Lung microvascular endothelial cell (primary cell): Measurements from ENCODE around the gene MPHOSPH9. TPM values are rescaled to one million over a fixed set of nuclear protein-coding genes. Genes with fewer than 3 reads are reported as not detected.

Experiments
- DNase-seq, 2 donors: peaks; one replicate each; pipeline versions ENCODE4 v3.0.0 to v3.0.0-alpha.2; 2010; ENCODE audit warnings: low read depth in 2 of 2
- total RNA-seq: library from RNA; depleted of rRNA; stranded (reverse); fragments of >200 nt; gene quantifications from 2 replicates; pipeline ENCODE4 v1.2.1, GENCODE V29; 2014

The MPHOSPH9 gene
- 27.7 and 27.8 TPM in 2 replicates for total RNA-seq

DNA sequence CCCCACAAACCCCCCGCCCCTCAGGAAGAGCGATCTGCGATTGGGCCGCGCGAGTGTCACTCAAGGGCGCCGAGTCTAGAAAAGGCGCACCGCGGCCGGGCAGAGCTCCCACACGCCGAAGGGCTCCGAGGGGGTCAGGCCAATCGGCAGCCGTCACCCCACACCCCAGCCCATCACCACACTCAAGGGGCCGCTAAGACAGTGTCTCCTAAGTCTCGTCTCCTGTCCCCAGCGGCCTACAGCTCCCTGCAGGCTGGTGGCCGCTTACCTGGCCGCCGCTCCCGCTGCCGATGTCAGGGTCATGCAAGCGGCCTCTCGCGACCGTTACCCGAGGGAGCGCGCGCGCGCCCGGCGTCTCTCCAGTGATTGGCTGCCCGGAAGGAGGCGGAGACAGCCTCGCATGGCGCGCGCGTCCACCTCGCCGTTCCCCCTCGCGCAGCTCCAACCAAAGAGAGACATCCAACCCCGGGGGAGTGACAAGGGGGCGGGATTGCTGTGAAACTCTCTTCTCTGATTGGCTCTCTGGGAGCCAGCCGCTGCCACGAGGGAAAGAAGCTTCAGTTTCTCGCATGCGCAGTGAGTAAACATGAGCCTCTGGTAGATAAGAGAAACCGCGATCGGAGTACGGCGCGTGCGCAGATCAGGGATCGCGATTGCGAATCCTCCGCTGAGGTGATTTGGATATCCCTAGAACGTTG, at the start of gene MPHOSPH9, which contains the start of gene MTRFR:
Gene MPHOSPH9, minus strand, starts transcription at position 335 of the 698 bp plus-strand sequence. CDS start 2,777 bp downstream, outside the sequence.
Gene MTRFR, plus strand, starts transcription at position 630 of the 698 bp plus-strand sequence. CDS start 20,239 bp downstream, outside the sequence.
- peak; percentile 100 for DNase-seq

DNA sequence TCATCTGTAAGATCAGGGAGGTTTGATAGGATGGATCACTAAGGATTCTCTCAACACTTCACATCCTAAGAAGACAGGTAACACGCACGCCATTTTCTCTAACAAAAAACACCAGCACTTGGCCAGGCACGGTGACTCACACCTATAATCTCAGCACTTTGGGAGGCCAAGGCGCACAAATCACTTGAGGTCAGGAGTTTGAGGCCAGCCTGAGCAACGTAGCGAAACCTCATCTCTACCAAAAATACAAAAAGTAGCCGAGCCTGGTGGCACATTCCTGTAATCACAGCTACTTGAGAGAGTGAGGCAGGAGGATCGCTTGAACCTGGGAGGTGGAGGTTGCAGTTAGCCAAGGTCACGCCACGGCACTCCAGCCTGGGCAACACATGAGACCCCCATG, 49.2 kb upstream of the MPHOSPH9 start:
- no peak for DNase-seq

DNA sequence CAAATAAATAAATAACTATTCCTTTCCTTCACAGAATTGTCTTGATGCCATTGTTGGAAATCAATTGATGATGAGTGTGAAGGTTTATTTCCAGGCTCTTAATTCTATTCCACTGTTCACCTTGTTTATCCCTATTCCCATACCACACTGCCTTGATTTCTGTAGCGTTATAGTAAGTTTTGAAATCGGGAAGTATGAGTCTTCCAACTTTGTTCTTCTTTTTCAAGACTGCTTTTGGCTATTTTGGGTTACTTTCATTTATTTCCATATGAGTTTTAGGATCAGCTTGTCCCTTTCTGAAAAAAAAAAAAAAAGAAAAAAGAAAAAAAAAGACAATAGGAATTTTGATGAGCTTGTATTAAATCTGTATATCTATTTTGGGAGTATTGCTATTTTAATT, 48.0 kb upstream of the MPHOSPH9 start:
- DNase-seq, result no peak

DNA sequence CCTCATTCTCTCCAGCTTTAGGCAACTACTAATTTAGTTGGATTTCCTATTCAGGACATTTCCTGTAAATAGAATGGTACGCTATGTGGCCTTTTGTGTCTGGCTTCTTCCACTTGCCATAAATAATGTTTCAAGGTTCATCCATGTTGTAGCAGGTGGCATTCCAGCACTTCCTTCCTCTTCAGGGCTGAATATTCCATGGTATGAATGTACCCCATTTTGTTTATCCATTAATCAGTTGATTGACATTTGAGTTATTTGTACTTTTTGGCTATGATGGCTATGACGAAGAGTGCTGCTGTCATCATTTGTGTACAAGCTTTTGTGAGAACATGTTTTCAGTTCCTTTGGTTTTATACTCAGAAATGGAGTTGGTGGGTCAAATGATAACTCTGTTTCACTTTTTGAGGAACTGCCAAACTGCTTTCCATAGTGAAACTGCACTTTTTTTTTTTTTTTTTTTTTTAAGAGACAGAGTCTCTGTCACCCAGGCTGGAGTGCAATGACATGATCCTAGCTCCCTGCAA, 45.2 kb upstream of the MPHOSPH9 start:
- DNase-seq, result peak; percentile 86 to 96

DNA sequence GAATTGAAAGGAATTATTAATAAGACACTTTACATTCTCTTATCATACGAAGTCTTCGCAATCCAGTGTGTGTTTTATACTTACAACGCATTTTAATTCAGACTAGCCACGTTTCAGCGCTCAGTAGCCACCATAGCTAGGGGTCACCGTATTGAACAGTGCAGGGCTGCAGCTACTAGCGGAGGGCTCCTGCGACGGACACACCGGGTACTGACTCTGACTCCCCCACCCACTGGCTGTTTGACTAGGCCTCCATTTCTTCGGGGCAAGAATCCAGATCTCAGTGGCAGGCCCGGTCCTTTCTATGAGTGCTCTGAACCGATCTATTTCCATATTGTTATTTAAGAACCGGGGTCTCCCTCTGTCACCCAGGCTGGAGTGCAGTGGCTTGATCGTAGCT, 40.2 kb upstream of the MPHOSPH9 start:
- no peak for DNase-seq

- DNase-seq, result peak; percentile 77
These were observed 38.2 kb upstream of the MPHOSPH9 start for GRCh38 chr12:123271001-123271668.

- DNase-seq, result peak; percentile 17 to 25
These were observed 37.5 kb upstream of the MPHOSPH9 start for GRCh38 chr12:123270214-123271000.

DNA sequence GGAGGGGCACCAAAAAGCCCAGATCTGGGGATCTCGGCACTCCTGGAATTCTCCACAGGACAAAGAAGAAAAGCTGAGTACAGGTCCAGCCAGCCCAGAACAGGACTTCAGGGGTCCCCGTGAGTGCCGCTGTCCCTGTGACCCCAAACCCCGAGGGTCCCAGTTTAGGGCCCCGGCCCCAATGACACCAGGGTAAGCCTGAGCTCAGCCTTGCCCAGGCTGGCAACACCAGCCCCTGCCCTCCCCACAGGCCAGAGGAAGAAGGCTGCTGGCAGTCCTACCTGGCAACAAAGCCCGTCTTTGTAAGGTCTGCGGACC, 36.9 kb upstream of the MPHOSPH9 start:
- no peak for DNase-seq

DNA sequence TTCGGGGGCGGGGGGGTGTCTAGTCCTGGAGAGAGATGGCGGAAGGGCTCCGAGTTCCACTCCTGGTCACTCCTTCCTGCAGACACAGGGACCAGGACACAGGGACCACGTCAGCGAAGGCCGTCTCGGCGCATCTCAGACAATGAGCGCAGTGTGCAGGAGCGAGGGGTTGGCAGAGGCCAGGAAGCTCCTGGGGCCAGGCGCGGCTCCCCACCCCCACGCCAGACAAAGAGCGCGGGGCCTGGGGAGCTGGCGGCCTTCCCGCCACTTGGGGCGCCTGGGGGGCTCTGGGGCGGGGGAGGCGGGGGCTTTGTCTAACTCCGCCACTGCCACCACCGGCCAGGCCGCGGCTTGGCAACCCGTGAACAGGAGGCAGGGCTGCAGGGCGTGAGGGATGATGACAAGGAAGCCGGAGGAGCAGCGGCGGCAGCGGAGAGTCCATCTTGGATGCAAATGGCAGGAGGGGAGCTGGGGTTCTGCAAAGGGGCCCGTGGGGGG, 36.5 kb upstream of the MPHOSPH9 start:
- peak; percentile 67 to 72 for DNase-seq

- DNase-seq, result no peak
These were observed 35.9 kb upstream of the MPHOSPH9 start for GRCh38 chr12:123268850-123269249.

DNA sequence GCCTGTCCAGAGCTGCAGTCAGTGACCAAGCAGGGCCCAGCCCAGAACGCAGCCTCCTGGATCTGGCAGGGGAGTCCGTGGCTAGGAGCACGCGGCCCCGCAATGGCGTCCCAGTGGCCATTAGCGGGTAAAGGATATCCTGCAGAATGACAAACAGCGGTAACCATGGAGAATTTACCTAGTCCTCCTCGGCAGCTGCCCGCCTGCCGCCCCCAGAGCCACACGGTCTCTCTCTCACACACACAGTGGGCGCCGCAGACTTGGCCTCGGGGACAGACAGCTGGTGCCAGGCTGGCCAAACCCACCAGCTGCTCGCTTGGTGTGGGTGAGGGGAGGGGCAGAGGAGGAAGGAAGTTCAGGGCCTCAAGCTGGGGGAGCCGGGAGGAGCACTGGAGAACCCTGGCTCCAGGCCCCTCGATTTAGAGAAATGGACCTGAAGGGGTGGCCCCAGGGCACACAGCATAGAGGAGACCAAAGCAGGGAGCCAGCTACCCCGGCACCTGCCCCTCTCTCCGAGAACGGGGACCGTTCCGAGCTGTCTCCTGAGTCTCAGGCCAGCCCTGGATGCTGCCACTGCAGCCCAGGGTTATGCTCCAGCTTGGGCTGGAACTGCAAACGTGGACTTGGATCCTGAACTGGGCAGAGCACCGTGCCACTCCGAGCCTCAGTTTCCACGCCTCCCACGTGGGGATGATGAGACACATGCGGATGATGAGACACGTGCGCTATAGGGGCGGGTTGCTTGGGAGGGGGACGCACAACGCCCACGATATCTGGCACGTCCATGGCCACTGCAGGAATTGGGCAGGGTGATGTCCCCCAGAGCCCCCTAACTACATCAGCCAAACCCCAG, 35.3 kb upstream of the MPHOSPH9 start:
- peak; percentile 51 to 85 for DNase-seq

- no peak for DNase-seq
These were observed 34.5 kb upstream of the MPHOSPH9 start for GRCh38 chr12:123267335-123267920.

GRCh38 chr12:123266679-123267277, 33.8 kb upstream of the MPHOSPH9 start:
- no peak for DNase-seq

DNA sequence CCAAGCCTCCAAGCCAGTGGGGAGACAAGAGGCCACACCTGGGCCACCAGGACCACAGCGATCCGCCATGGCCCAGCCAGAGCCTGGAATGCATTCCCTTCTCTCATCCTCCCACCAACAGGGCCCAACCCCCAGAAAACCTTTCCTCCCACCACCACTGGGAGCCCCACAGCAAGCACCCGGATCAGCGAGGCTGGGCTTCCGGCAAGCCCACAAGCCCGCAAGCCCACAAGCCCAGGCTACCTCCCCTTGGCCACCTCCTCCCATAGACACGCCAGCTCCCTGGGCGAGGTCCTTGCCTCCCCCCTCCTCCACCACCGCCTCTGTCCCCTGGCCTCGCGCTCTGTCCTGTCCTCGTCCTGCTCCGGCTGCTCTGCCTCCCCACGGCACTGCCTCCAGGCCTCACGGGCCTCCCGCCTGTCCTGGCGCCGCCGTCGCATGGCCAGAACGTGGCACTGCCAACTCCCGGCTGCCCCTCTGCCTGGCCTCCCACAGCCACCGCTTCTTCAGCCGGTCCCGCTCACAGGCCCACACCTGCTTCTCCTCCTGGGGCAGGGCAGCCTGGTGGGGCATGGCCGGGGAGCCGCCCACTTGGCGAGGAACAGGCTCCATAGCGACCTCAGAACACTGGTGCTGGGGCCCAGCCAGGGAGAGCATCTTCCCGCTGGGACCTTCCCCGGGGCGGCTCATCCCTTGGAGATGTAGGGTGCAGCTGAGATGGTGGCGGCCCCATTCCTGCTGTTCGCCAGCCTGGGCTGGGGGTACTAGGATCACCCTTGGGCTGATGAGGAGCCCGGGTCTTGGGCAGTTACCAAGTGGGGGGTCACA, 33.1 kb upstream of the MPHOSPH9 start:
- DNase-seq, result no peak

- peak; percentile 24 to 25 for DNase-seq
These were observed 31.7 kb upstream of the MPHOSPH9 start for GRCh38 chr12:123264642-123265041.

- DNase-seq, result no peak
These were observed 30.4 kb upstream of the MPHOSPH9 start for GRCh38 chr12:123263196-123263817.

GRCh38 chr12:123261196-123261595, 28.3 kb upstream of the MPHOSPH9 start:
- no peak for DNase-seq

- no peak for DNase-seq
These were observed 27.1 kb upstream of the MPHOSPH9 start for GRCh38 chr12:123260081-123260480.

DNA sequence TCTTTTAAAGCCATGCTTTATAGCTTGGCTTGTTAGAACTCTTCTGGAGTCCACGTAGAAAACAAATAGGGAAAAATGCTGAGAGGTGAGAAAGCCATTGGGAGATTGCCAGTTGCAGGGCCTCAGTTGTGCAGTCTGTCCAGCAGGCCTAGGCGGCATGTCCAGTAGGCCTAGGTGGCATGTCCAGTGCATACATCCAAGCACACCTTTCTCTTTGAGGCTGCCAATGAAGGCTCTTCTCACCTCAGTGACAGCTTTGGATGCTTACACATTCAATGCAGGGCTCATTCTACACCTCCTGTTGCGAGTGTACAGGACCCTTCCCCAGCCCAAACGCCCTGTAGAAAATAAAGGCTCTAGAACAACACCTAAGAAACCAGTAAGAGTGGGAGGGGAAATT, 25.7 kb upstream of the MPHOSPH9 start:
- no peak for DNase-seq
